Breast epithelium (tissue), 4 donors: ENCODE results near the gene FABP1. TPM values are rescaled to one million over a fixed set of nuclear protein-coding genes. Genes with fewer than 3 reads are reported as not detected.
A peak's percentile ranks its signal among the peaks of the same experiment; 100 is the strongest.

Source experiments
- DNase-seq, 2 donors: peaks; one replicate each; pipeline ENCODE4 v3.0.0-alpha.2; 2019; ENCODE audit warnings: low spot score in 2 of 2
- H3K27ac ChIP-seq, 2 donors: fragments of 200-600 bp; sonication (generic) in 1 of 2; one replicate each; pipeline ENCODE4 v1.5.1; 2016 to 2019; ENCODE audit warnings: mild to moderate bottlenecking in 1 of 2
- H3K27me3 ChIP-seq, 2 donors: fragments of 200-600 bp; sonication (generic) in 1 of 2; one replicate each; pipeline versions ENCODE4 v1.5.1 to v1.6.0; 2017 to 2019; ENCODE audit warnings: control low read depth in 1 of 2, mild to moderate bottlenecking in 1 of 2
- H3K36me3 ChIP-seq: fragments of 200-600 bp; one replicate; pipeline ENCODE4 v1.5.1; 2019
- H3K4me1 ChIP-seq, 2 donors: fragments of 200-600 bp; sonication (generic); one replicate each; pipeline ENCODE4 v1.5.1; 2016 to 2019; ENCODE audit warnings: control low read depth in 1 of 2
- H3K4me3 ChIP-seq, 3 donors: fragments of 200-600 bp; sonication (generic); 1 replicate in 2 of 3; 2 replicates in 1 of 3; pipeline ENCODE4 v1.5.1; 2016 to 2019; ENCODE audit warnings: mild to moderate bottlenecking in 3 of 3, moderate library complexity in 2 of 3
- H3K9me3 ChIP-seq, 2 donors: fragments of 200-600 bp; sonication (generic) in 1 of 2; one replicate each; pipeline ENCODE4 v1.5.1; 2016 to 2019; ENCODE audit warnings: control low read depth in 1 of 2
- POLR2A ChIP-seq: fragments of 450-650 bp; IDR thresholded peaks from one replicate; pipeline ENCODE4 v1.6.1; 2016; ENCODE audit warnings: antibody characterized with exemption, mild to moderate bottlenecking, moderate library complexity
- POLR2AphosphoS5 ChIP-seq, 3 donors: sonication (generic); formaldehyde crosslinking; IDR thresholded peaks; one replicate each; pipeline ENCODE4 v1.6.1; 2017; ENCODE audit warnings: antibody characterized with exemption in 3 of 3
- intact Hi-C: fragments of 100-400 bp; cut with DNase I; formaldehyde crosslinking; loops from one replicate; pipeline ENCODE4 v1.15.1; 2023; ENCODE audit warnings: low total_unique reads
- total RNA-seq, 3 donors: library from RNA; depleted of rRNA; stranded (reverse); fragments of >200 nt; gene quantifications; one replicate each; pipeline ENCODE4 v1.1.0, GENCODE V29; 2016
- TF ChIP-seq, protein P1 (sequence below), 3 donors: fragments of 450-650 bp; IDR thresholded peaks; one replicate each; pipeline ENCODE4 v1.5.1; 2016 to 2017; ENCODE audit warnings: antibody characterized with exemption in 3 of 3, mild to moderate bottlenecking in 3 of 3, moderate library complexity in 3 of 3

Gene FABP1
- total RNA-seq, 3 donors from 2014 or later = 20.0 TPM; not detected in 2

DNA sequence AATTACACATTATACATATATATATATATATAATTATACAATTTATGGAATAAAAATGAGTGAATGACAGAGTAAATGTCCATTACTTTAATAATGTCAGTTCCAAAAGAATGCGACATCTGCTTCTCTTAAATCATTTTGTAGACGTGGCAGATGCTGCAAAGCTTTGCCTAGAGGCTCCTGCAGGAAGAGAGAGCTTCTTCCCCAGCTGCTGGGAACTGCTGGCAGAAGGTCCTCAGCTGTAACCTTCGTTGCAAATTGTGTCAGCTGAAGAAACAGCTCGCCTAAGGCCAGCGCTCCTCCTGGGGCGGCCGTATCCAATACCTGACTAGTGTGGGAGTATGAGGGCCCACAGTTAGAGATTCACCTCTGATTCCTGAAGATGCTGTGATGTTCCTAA lies 32.7 kb upstream of the FABP1 start:
- no peaks in the 10 kb centered on the region for H3K36me3 ChIP-seq
- no peaks in the 10 kb centered on the region for H3K27me3 ChIP-seq
- H3K4me3 ChIP-seq = no peak overlapping the region
- DNase-seq = no peak
- no peak for TF ChIP-seq POLR2A
- TF ChIP-seq, protein P1, sequence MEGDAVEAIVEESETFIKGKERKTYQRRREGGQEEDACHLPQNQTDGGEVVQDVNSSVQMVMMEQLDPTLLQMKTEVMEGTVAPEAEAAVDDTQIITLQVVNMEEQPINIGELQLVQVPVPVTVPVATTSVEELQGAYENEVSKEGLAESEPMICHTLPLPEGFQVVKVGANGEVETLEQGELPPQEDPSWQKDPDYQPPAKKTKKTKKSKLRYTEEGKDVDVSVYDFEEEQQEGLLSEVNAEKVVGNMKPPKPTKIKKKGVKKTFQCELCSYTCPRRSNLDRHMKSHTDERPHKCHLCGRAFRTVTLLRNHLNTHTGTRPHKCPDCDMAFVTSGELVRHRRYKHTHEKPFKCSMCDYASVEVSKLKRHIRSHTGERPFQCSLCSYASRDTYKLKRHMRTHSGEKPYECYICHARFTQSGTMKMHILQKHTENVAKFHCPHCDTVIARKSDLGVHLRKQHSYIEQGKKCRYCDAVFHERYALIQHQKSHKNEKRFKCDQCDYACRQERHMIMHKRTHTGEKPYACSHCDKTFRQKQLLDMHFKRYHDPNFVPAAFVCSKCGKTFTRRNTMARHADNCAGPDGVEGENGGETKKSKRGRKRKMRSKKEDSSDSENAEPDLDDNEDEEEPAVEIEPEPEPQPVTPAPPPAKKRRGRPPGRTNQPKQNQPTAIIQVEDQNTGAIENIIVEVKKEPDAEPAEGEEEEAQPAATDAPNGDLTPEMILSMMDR (IDR thresholded peaks at IDR 0.05) = no peak
- no peak for TF ChIP-seq POLR2AphosphoS5 (IDR thresholded peaks at IDR 0.05)
- no peaks in the 10 kb centered on the region for H3K9me3 ChIP-seq
- no peak overlapping the region for H3K27ac ChIP-seq
- intact Hi-C loops = no loop called here
- no peaks in the 10 kb centered on the region for H3K4me1 ChIP-seq

DNA sequence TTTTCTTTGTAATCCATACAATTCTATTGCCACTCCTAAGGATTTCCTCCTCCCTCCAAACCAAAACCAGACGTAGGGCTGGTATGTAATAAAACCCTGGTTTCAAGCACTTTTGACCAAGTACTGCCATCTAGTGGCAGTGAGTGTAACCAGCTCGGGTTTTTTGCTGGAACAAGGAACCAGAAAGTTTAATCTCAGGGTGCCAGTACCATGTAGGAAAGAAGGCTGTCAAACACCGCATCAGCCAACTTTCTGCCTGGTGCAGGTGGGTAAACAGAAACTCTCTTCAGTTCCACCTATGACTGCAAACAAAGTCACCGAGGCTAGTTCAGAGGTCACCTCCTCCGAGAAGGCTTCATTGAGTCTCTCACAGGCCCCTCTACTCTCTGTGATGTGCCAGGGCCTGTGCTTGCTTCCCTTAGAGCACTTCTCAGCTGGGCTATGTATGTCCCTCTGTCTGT lies 32.1 kb upstream of the FABP1 start:
- intact Hi-C loops = no loop called here
- Histone ChIP-seq H3K4me3 (no peak overlapping the region), H3K9me3 (no peaks in the 10 kb centered on the region), H3K4me1 (no peaks in the 10 kb centered on the region), H3K27ac (no peak overlapping the region), H3K27me3 (no peaks in the 10 kb centered on the region), H3K36me3 (no peaks in the 10 kb centered on the region)
- TF ChIP-seq POLR2AphosphoS5 (IDR thresholded peaks at IDR 0.05) = no peak
- TF ChIP-seq, protein P1 (IDR thresholded peaks at IDR 0.05) = peak; percentile 62 to 85 (median 73)
- DNase-seq = peak in 1 of 2 donors; percentile 51

DNA sequence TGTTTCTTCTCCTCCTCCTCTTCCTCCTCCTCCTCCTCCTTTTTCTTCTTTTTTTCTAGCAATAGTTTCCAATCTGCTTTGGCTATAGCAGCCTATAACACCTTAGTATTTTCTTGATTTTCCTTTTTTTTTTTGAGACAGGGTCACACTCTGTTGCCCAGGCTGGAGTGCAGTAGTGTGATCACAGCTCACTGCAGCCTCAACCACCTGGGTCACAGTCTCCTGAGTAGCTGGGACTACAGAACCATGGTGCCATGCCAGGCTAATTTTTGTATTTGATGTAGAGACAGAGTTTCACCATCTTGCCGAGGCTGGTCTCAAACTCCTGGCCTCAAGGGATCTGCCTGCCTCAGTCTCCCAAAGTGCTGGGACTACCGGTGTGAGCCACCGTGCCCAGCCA lies 31.6 kb upstream of the FABP1 start:
- no peak overlapping the region for H3K4me3 ChIP-seq
- DNase-seq = no peak
- H3K9me3 ChIP-seq = no peaks in the 10 kb centered on the region
- intact Hi-C loops = no loop called here
- TF ChIP-seq, protein P1 (IDR thresholded peaks at IDR 0.05) = no peak
- no peak for TF ChIP-seq POLR2A
- no peak for TF ChIP-seq POLR2AphosphoS5 (IDR thresholded peaks at IDR 0.05)
- H3K36me3 ChIP-seq = no peaks in the 10 kb centered on the region
- no peaks in the 10 kb centered on the region for H3K4me1 ChIP-seq
- no peaks in the 10 kb centered on the region for H3K27me3 ChIP-seq
- no peak overlapping the region for H3K27ac ChIP-seq

DNA sequence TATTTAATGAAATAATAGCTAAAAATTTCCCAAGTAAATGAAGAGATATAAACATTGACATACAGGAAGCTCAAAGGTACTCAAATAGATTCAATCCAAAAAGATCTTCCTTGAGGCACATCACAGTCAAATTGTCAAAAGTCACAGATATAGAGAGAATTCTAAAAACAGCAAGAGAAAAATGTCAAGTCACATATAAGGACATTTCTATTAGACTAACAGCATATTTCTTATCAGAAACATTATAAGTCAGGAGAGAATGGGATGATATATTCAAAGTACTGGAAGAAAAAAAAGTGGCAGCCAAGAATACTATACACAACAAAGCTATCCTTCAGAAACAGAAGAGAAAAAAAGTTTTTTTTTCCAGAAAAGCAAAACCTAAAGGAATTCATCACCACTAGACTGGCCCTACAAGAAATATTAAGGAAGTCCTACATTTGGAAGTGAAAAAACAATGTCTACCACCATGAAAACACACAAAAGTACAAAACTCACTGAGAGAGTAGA lies 21.1 kb upstream of the FABP1 start:
- Histone ChIP-seq H3K4me3 (no peak overlapping the region), H3K9me3 (peaks cover 0 to 30% of the 10 kb centered on the region in 2 donors), H3K27ac (no peak overlapping the region), H3K4me1 (no peaks in the 10 kb centered on the region), H3K27me3 (no peaks in the 10 kb centered on the region), H3K36me3 (no peaks in the 10 kb centered on the region)
- intact Hi-C loops = no loop called here
- no peak for DNase-seq
- TF ChIP-seq, protein P1 (IDR thresholded peaks at IDR 0.05) = no peak

DNA sequence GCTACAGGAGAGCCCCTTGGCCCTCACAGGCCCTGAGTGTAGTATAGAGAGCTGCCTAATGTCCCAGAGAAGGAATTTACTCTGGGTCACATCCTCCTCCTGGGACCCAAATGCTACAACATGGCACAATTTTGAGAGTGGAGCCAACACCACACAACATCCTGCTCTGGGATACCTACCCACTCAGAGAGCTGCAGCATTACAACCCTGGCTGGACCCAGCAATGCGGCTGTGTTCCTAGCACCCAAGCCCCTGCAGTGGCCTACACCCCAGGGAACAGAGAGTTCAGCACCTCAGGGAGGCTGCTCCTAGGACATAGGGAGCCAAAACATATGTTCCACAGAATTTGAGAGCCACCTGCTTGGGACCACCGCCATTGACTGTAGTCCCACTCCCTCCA lies 19.3 kb upstream of the FABP1 start:
- intact Hi-C loops = no loop called here
- Histone ChIP-seq H3K4me3 (no peak overlapping the region), H3K36me3 (no peaks in the 10 kb centered on the region), H3K9me3 (peaks cover 0 to 13% of the 10 kb centered on the region in 2 donors), H3K4me1 (no peaks in the 10 kb centered on the region), H3K27ac (no peak overlapping the region), H3K27me3 (no peaks in the 10 kb centered on the region)
- TF ChIP-seq, protein P1 (IDR thresholded peaks at IDR 0.05) = no peak
- TF ChIP-seq POLR2A (no peak), POLR2AphosphoS5 (IDR thresholded peaks at IDR 0.05) (no peak)
- DNase-seq = no peak
